Measurements from ENCODE around the gene UGT2B7.
"Not testable (repeated sequence)": the region's sequence is repeated elsewhere in the genome, so short reads cannot be mapped to it uniquely, and the experiment has no call there.

UGT2B7 gene

GRCh38 chr4:69096111-69096656 lies at the start of gene UGT2B7:
UGT2B7 (plus strand) TSS chr4:69096474; CDS start chr4:69096521, 47 bp downstream.
- no peak for DNase-seq (ENCODE audit: low read depth in 3 of 3)

GRCh38 chr4:69049860-69050259 lies 46.4 kb upstream of the UGT2B7 start:
- no peak for DNase-seq (ENCODE audit: low read depth in 3 of 3)

- not testable (repeated sequence) for DNase-seq (ENCODE audit: low read depth in 3 of 3)
Measured at GRCh38 chr4:69050853-69051575, 45.3 kb upstream of the UGT2B7 start.

GRCh38 chr4:69051576-69051943 lies 44.7 kb upstream of the UGT2B7 start:
- DNase-seq (ENCODE audit: low read depth in 3 of 3): no peak

GRCh38 chr4:69053309-69053885 lies 42.9 kb upstream of the UGT2B7 start:
- not testable (repeated sequence) for DNase-seq (ENCODE audit: low read depth in 3 of 3)

GRCh38 chr4:69054033-69054432 lies 42.2 kb upstream of the UGT2B7 start:
- not testable (repeated sequence) for DNase-seq (ENCODE audit: low read depth in 3 of 3)

GRCh38 chr4:69054578-69055200 lies 41.6 kb upstream of the UGT2B7 start:
- no peak for DNase-seq (ENCODE audit: low read depth in 3 of 3)

- DNase-seq (ENCODE audit: low read depth in 3 of 3): no peak
Measured at GRCh38 chr4:69056150-69056549, 40.1 kb upstream of the UGT2B7 start.

- no peak for DNase-seq (ENCODE audit: low read depth in 3 of 3)
Measured at GRCh38 chr4:69056921-69057550, 39.2 kb upstream of the UGT2B7 start.

- no peak for DNase-seq (ENCODE audit: low read depth in 3 of 3)
Measured at GRCh38 chr4:69057620-69058409, 38.5 kb upstream of the UGT2B7 start.

GRCh38 chr4:69058410-69059059 lies 37.7 kb upstream of the UGT2B7 start:
- DNase-seq (ENCODE audit: low read depth in 3 of 3): no peak

GRCh38 chr4:69060651-69061308 lies 35.5 kb upstream of the UGT2B7 start:
- no peak for DNase-seq (ENCODE audit: low read depth in 3 of 3)

- no peak for DNase-seq (ENCODE audit: low read depth in 3 of 3)
Measured at GRCh38 chr4:69064391-69064790, 31.9 kb upstream of the UGT2B7 start.

- no peak for DNase-seq (ENCODE audit: low read depth in 3 of 3)
Measured at GRCh38 chr4:69066945-69067344, 29.3 kb upstream of the UGT2B7 start.

- DNase-seq (ENCODE audit: low read depth in 3 of 3): no peak
Measured at GRCh38 chr4:69069085-69069484, 27.2 kb upstream of the UGT2B7 start.

- no peak for DNase-seq (ENCODE audit: low read depth in 3 of 3)
Measured at GRCh38 chr4:69070590-69070989, 25.7 kb upstream of the UGT2B7 start.

- DNase-seq (ENCODE audit: low read depth in 3 of 3): no peak
Measured at GRCh38 chr4:69071286-69071685, 25.0 kb upstream of the UGT2B7 start.

GRCh38 chr4:69073375-69073774 lies 22.9 kb upstream of the UGT2B7 start:
- no peak for DNase-seq (ENCODE audit: low read depth in 3 of 3)

GRCh38 chr4:69075061-69075792 lies 21.0 kb upstream of the UGT2B7 start:
- DNase-seq (ENCODE audit: low read depth in 3 of 3): no peak

GRCh38 chr4:69078852-69079251 lies 17.4 kb upstream of the UGT2B7 start:
- DNase-seq (ENCODE audit: low read depth in 3 of 3): no peak

All from stimulated activated CD4-positive, alpha-beta T cell treated with anti-CD3 and anti-CD28 coated beads, TNF-alpha, amount 100 ng/mL, for 48 hours (primary cell).